ENCODE results near the gene NOC2L.

Gene NOC2L

DNA sequence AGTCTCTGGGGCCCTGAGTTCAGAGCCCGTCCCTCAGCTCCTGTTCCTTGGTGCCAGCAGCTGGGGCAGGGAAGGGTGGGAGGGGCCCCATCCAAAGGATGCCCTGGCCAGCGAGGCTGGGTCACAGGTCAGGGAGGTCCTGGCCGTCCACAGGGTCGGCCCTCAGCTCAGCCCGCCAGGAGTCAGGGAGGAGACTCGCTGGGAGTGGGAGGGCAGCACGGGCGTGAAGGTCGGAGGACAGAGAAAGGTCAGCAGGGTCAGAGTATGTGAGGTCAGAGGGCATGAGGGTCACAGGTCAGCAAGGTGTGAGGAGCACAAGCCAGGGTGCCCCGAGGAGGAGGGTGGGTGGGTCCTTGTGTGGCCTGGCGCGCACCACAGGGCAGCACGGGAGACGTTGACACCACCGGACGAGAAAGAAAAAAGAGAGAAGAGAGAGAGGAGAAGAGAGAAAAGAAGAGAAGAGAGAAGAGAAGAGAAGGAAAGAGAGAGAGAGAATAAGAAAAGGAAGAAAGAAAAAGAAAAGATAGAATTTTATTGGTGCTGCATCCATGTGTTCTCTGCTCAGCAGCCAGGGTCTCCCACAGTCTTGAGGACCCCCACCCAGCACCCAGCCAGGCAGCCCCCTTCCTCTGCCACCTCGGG, 15.8 kb upstream of the NOC2L start:
- no peak for DNase-seq (ENCODE audit: low read depth)

DNA sequence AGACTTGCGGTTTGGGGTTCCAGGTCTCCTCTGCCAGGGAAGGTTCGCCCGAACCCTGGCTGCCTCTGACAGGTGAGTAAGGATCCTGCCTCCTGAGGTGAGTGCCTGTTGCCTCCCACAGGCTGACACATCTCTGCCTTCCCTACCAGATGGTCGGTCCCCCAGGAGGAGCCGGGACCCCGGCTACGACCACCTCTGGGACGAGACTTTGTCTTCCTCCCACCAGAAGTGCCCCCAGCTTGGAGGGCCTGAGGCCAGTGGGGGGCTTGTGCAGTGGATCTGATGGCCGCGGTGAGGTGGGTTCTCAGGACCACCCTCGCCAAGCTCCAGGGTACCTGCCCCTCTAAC, 15.2 kb upstream of the NOC2L start:
- DNase-seq (ENCODE audit: low read depth), result no peak

DNA sequence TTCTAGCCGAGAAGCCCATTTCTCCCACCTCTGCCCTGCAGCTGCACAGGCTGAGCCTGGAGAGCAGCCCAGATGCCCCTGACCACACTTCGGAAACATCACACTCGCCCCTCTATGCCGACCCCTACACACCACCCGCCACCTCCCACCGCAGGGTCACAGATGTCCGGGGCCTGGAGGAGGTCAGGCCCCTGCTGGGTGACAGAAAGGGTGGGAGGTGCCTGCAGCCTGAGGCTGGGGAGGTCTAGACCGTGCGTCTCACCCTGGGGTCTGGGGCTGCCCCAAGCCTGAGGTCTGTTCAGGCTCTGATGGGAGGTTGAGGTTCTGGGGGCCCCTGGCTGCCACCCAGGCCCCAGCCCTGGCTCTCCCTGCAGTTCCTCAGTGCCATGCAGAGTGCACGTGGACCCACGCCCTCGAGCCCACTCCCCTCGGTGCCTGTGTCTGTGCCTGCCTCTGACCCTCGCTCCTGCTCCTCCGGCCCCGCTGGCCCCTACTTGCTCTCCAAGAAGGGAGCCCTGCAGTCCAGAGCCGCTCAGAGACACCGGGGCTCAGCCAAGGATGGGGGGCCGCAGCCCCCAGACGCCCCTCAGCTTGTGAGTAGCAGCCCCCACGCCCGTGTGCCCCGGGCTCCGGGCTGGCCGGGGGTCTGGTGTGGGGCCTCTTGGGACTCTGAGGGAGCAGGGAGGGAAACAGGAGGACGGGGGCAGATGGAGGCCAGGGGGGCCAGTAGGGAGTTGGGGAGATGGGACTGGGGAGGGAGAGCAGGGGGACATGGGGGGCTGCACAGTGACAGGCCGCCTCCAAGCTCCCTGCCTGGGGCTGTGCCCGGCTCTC, 14.6 kb upstream of the NOC2L start:
- DNase-seq (ENCODE audit: low read depth), result no peak

DNA sequence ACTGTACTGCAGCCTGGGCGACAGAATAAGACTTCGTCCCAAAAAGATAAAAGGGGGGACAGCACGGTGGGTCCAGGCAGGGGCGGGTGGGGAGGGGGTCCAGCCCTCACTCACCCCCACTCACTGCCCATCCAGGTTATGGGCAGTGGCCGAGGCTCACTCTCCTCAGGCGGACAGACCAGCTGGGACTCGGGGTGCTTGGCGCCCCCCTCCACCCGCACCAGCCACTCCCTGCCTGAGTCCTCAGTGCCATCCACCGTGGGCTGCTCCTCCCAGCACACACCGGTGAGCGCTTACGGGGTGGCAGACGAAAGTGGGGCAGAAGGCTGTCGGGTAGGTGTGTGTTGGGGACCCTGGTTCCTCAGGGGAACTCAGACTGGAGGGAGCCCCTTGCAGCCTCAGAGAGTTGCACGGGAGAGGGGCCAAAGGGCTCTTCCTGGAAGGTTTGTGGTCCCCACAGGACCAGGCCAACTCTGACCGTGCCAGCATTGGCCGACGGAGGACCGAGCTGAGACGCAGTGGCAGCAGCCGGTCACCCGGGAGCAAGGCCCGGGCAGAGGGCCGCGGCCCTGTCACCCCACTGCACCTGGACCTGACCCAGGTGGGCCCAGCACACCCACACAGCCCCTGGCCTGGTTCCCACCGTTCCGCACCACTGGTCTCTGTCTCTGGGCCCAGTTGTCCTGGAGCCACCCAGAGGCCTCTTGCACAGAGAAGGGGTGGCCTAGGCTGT, 13.8 kb upstream of the NOC2L start:
- no peak for DNase-seq (ENCODE audit: low read depth)

DNA sequence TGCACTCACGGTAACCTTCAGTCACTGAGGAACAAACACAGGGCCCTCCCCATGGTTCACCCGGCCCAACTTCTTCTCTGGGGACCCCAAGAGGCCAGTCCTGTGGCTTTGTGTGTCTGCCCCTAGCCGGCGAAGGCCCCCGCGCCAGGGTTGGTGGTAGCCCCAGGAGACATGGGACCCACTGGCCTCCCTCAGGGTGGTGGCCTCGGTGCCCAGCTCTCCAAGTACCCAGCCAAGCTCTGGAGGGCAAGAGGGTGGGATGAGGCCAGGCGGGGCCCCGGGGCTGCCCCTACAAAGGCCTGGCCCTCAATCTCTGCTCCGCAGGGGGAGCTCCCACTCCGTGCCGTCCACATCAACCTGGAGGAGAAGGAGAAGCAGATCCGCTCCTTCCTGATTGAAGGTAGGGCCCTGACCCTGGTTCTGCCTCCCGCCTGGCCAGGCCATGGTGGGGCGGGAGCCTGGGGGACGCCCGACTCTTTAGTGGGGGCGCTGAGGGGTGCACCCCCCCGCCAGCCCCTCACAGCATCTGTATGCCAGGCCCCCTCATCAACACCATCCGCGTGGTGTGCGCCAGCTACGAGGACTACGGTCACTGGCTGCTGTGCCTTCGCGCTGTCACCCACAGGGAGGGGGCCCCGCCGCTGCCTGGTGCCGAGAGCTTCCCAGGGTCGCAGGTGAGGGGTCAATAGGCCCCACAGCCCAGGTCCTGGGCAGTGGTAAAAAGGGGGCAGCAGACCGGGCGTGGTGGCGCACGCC, 12.9 kb upstream of the NOC2L start:
- DNase-seq (ENCODE audit: low read depth), result no peak

DNA sequence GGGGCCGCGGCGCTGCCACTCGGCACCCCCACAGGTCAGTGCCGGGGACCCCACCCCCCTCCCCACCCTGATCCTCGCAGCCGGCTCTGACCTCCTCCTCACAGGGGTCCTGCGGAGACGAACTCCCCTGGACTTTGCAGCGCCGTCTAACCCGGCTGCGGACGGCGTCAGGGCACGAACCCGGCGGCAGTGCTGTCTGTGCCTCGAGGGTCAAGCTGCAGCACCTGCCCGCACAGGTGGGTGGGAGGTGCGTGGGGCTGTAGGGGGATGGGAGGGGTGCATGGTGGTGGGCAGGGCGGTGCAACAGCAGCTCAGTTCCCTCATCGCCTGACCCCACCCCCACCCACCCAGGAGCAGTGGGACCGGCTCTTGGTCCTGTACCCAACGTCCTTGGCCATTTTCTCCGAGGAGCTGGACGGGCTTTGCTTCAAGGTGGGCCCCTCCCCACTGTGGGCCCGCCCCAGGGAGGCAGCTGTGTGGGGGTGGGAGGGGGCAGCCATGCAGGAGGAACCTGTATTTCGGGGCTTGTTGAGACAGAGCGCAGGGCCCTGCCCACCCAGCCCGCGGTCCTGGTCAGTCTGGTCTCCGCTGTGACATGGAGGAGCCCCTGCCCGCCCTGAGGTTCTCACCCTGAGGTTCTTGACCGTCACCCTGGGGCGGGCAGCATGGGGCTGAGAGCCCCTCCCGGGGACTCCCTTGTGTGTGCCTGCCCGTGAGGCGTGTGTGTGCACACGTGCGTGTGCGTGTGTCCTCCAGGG, 12.1 kb upstream of the NOC2L start:
- no peak for DNase-seq (ENCODE audit: low read depth)

DNA sequence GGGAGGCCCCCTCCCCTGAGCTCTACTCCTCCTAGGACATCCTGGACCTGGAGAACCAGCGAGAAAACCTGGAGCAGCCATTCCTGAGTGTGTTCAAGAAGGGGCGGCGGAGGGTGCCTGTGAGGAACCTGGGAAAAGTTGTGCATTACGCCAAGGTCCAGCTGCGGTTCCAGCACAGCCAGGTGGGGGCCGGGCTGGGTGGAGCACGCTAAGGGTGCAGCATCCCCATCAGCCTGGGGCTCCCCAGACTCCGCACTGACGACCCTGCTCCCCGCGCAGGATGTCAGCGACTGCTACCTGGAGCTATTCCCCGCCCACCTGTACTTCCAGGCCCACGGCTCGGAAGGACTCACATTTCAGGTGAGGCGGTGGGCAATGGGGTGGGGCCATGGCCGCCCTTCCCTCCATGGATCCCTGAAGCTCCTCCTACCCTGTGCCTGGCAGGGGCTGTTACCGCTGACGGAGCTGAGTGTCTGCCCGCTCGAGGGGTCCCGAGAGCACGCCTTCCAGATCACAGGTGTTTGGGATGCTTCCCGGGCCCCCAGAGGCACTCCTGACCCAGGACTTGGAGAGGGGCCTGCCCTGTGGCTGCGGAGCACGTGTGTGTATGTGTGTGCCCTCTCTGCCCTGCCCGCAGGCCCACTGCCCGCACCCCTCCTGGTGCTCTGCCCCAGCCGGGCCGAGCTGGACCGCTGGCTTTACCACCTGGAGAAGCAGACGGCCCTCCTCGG, 11.4 kb upstream of the NOC2L start:
- DNase-seq (ENCODE audit: low read depth), result no peak

DNA sequence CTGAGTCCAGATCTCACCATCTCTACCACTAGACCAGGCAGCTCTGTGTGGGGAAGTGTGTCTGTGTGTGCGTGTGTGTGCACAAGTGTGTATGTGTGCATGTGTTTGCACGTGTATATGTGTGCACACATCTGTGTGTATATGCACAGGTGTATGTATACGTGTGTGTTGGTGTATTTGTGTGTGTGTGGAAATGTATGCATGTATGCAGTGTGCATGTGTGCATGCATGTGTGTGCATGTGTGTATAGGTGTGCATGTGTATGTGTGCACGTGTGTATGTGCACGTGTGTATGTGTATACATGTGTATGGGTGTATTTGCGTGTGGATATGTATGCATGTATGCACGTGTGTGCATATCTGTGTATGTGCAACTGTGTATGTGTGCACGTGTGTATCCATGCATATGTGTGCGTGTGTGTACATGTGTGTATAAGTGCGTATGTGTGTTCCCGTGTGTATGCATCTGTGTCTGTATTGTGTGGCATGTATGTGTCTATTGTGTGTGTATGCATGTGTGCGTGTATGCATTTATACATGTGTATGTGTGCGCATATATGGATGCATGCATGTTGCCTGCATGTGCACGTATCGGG, 10.3 kb upstream of the NOC2L start:
- DNase-seq (ENCODE audit: low read depth), result no peak

DNA sequence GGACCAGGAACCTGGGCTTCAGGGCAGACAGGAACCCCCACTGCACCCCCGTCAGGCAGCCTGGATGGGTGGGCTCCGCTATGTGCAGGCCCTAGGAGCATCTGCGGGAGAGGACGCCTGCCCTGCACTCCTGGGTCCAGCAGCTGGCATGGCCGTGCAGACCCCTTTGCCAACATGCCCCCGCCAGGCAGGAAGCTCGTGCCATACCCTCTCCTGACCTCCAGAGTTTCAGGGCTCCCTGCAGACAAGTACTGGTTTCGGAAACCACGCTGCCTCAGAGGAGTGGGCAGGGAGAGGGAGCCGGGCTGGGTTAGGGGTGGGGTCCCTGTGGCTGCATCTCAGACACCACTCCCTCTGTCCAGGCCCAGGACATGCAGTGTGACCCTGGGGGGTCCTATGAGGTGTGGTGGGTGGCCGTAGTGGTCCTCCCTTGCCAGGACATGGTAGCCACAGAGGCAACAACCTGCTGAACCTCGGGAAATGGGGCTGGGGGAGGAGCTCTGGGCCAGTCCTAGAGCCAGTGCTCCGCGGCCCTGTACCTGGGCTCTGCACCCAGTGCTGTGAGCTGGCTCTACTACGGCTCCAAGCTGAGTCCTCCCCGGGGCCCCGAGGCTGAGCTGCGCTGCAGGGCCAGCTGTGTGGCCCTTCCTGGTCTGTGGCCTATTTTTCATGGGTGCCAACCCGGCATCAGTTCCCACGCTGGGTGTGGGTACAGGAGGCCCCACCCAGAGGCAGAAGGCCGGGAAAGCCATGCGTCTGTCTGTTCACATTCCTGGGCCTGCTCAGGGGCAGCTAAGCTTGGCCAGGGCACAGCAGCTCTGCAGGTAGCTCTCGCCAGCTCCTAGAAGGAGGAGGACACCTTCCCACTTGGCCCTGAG, 8.6 kb upstream of the NOC2L start:
- DNase-seq (ENCODE audit: low read depth), result no peak

DNA sequence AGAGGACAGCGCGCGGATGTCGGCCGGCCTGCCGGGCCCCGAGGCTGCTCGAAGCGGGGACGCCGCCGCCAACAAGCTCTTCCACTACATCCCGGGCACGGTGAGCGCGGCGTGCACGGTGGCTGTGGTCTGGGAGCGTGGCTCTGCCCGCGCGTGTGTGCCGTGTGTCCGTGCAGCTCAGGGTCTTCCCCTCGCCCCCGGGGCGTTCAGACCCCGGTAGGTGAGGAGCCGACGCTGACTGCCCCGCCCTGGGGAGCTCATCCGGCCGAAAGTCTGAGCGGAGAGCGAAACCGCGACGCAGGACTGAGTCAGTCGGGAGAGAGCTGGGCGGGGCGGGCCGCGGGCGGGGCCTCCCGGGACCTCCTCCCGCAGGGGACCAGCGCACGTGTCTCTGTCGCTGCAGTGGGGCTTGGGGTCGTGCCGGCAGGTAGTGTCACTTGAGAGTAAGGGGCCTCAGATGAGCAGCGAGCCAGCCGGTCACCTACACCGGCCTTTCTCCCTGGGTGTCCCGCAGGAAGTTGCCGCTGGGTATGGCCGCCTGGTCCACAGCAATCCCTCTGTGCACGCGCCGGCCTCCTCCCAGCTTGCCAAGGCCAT, 7.7 kb upstream of the NOC2L start:
- peak; percentile 46 for DNase-seq (ENCODE audit: low read depth)

DNA sequence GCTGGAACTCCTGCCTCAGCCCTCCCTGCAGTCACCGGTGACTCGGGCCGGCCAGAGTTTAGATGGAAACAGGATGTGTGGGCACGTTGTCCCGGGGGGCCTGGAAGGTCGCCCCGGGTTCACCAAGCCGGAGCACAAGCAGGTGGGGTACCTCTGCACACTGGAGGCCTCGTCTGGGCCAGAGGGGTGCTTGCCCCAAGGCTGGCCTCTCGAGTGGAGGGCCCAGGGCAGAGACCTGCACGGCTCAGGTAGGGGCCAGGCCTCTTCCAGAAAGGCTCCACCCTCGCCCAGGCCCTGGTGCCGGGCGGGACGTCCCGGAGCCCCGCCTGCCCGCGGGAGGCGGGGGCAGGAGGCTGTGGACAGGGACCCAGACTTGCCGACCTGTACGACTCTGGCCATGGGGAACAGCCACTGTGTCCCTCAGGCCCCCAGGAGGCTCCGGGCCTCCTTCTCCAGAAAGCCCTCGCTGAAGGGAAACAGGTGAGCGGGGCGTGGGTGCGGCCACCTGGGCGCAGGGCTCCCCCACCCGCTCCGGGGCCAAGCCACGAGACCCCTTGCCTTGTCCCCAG, 7.2 kb upstream of the NOC2L start, which contains the start of gene PLEKHN1:
PLEKHN1 (plus strand) TSS at position 348 of the 569 bp plus-strand sequence; CDS start at position 398, 50 bp downstream.
- no peak for DNase-seq (ENCODE audit: low read depth)

DNA sequence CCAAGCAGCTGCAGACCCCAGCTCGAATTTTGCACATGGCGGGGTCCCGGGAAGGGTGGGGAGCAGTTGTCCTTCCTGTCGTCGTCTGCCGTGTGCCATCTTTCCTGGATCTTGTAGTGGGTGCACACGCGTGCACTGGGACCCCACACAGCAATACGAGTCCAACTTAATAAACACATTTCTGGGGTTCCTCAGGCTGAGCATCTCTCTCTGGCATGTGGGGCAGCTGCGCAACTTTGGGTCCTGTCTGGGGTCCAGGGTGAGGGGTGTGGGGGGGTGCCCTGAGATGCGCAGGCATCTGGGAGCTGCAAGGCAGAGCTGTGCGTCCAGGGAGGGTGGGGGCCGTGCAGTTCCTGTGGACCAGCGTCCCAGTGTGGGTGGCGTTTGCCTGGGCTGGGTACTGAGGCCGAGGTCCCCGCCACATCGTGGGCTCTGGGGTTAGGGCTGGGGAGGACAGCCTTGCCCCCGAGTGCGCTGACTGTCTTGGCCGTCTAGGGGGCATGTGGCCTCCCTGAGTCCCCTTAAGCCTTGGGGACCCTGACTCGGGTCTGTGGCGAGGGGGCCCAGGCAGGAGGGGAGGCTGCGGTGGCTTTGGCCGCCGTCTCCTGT, 6.6 kb upstream of the NOC2L start:
- no peak for DNase-seq (ENCODE audit: low read depth)

DNA sequence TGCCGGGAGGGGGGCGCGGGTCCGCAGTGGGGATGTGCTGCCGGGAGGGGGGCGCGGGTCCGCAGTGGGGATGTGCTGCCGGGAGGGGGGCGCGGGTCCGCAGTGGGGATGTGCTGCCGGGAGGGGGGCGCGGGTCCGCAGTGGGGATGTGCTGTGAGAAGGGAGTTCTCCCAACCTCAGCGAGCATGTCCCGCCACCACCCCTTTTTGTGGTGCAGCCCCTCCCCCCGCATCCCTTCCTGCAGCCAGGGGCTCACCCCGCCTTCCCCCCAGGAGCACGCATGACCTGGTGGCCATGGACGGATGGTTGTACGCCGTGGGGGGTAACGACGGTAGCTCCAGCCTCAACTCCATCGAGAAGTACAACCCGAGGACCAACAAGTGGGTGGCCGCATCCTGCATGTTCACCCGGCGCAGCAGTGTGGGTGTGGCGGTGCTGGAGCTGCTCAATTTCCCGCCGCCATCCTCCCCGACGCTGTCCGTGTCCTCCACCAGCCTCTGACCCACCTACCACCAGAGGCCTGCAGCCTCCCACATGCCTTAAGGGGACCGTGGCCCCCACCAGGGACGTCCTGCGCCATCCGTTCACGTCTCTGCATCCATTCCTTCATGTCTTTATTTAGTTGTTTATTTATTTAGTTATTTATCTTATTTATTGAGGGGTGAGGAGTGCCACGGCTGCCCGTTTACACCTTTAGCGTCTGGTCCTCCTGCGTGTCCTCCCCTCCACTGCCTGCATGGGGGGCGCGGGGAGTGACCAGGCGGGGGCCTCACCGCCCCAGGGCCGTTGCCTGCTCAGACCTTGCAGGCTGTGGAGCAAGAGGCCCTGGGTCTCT, 5.9 kb upstream of the NOC2L start:
- DNase-seq (ENCODE audit: low read depth), result no peak

DNA sequence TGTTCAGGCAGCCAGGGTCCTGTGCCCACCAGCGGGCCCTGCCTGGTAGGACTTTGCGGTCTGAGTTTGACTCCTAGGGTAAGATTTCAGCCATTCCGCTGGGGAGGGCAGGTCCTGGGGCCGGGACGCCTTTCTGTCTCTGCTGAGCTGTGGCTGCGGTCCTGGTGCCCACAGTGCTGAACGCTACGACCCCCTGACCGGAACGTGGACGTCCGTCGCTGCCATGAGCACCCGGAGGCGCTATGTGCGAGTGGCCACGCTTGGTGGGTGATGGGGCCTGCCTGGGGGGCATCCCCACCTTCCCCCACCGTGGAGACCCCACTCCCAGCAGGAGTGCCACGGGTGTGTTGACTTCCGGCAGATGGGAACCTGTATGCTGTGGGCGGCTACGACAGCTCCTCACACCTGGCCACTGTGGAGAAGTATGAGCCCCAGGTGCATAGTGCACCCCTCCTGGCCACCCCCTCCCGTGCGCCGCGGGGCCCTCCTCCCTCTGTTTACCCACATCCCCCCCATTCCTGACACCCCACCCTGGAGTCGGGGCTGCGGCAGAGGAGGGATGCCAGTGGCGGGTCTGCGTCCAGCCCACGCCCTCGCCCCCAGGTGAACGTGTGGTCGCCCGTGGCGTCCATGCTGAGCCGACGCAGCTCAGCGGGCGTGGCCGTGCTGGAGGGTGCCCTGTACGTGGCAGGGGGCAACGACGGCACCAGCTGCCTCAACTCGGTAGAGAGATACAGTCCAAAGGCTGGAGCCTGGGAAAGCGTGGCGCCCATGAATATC, 4.9 kb upstream of the NOC2L start:
- no peak for DNase-seq (ENCODE audit: low read depth)

DNA sequence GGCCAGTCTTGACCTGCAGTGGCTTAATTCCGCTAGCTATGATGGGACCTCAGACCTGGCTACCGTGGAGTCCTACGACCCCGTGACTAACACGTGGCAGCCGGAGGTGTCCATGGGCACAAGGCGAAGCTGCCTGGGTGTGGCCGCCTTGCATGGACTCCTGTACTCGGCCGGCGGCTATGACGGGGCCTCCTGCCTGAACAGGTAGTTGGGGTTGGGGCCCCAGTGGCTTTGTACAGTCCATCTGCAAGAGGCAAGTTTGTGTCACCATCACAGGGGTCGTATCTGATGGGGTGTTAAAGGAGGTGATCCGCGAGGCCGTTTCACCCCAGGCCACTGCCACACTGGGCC, 4.2 kb upstream of the NOC2L start:
- DNase-seq (ENCODE audit: low read depth), result no peak

Measured in fibroblast of gingiva (primary cell).